Hepatocyte (in vitro differentiated cells): ENCODE data around the gene FOSB. TPM values are rescaled to one million over a fixed set of nuclear protein-coding genes. Genes with fewer than 3 reads are reported as not detected.
A peak's percentile ranks its signal among the peaks of the same experiment; 100 is the strongest.

ENCODE experiments used
- DNase-seq: peaks from one replicate; pipeline ENCODE4 v3.0.0-alpha.2; 2016; ENCODE audit warnings: low spot score
- H2AFZ ChIP-seq: fragments of 200-600 bp; sonication (generic); 2 replicates; pipeline ENCODE4 v1.6.0; 2016; ENCODE audit warnings: antibody characterized with exemption, mild to moderate bottlenecking
- H3K27ac ChIP-seq: fragments of 200-600 bp; sonication (generic); 2 replicates; pipeline ENCODE4 v1.5.1; 2016; ENCODE audit warnings: mild to moderate bottlenecking
- H3K27me3 ChIP-seq: fragments of 200-600 bp; sonication (generic); 2 replicates; pipeline ENCODE4 v1.6.1; 2016
- H3K36me3 ChIP-seq: fragments of 200-600 bp; sonication (generic); replicated peaks from 2 replicates; pipeline ENCODE4 v1.5.1; 2016; ENCODE audit warnings: low read depth; ENCODE audit not compliant: insufficient read depth
- H3K4me1 ChIP-seq: fragments of 200-600 bp; sonication (generic); 2 replicates; pipeline ENCODE4 v1.5.1; 2016; ENCODE audit warnings: mild to moderate bottlenecking, moderate library complexity; ENCODE audit not compliant: insufficient read depth
- H3K4me2 ChIP-seq: fragments of 200-600 bp; sonication (generic); 2 replicates; pipeline ENCODE4 v1.6.0; 2016
- H3K4me3 ChIP-seq: fragments of 200-600 bp; sonication (generic); 2 replicates; pipeline ENCODE4 v1.5.1; 2016; ENCODE audit warnings: mild to moderate bottlenecking
- H3K79me2 ChIP-seq: fragments of 200-600 bp; sonication (generic); 2 replicates; pipeline ENCODE4 v1.6.0; 2017; ENCODE audit warnings: mild to moderate bottlenecking
- H3K9me2 ChIP-seq: fragments of 200-600 bp; sonication (generic); replicated peaks from 2 replicates; pipeline ENCODE4 v1.6.0; 2017; ENCODE audit warnings: mild to moderate bottlenecking; ENCODE audit not compliant: insufficient read depth
- H3K9me3 ChIP-seq: fragments of 200-600 bp; sonication (generic); 2 replicates; pipeline ENCODE4 v1.5.1; 2016; ENCODE audit warnings: low read depth, mild to moderate bottlenecking
- H4K20me1 ChIP-seq: fragments of 200-600 bp; sonication (generic); 2 replicates; pipeline ENCODE4 v1.6.0; 2016; ENCODE audit warnings: mild to moderate bottlenecking; ENCODE audit not compliant: insufficient read depth, poor library complexity, severe bottlenecking
- CTCF ChIP-seq: fragments of 200-600 bp; sonication (generic); IDR thresholded peaks from 2 replicates; pipeline ENCODE4 v1.5.1; 2016; ENCODE audit warnings: antibody characterized with exemption, mild to moderate bottlenecking; ENCODE audit not compliant: poor library complexity
- EZH2 ChIP-seq: fragments of 200-600 bp; sonication (generic); IDR thresholded peaks from 2 replicates; pipeline ENCODE4 v1.6.1; 2016; ENCODE audit warnings: antibody characterized with exemption, mild to moderate bottlenecking, borderline replicate concordance
- EZH2phosphoT487 ChIP-seq: fragments of 200-600 bp; sonication (generic); IDR thresholded peaks from one replicate; pipeline ENCODE4 v1.6.1; 2018; ENCODE audit warnings: antibody characterized with exemption, mild to moderate bottlenecking, low read depth, moderate library complexity; ENCODE audit not compliant: unreplicated experiment, severe bottlenecking
- WGBS: methylation state at CpG from one replicate; pipeline ENCODE4 v1.1.6; 2016; ENCODE audit warnings: low lambda C conversion rate; ENCODE audit errors: missing lambda C conversion rate; 5-methylcytosine and 5-hydroxymethylcytosine counted together
- polyA plus RNA-seq: library from polyadenylated mRNA; unstranded; fragments of >200 nt; fragmentation: Nextera tagmentation; extraction: Ambion mirVana; gene quantifications from 2 replicates; pipeline ENCODE4 v1.2.1, GENCODE V29; 2016
- total RNA-seq: library from RNA; depleted of rRNA; stranded (reverse); fragments of >200 nt; gene quantifications from 2 replicates; pipeline ENCODE4 v1.2.3, GENCODE V29; 2014

The FOSB gene
- total and polyA plus RNA-seq, 2 experiments from 2014 or later, result 73.1 to 114 TPM

- Histone ChIP-seq H3K9me3 (no peaks in the 10 kb centered on the region), H2AFZ (no peak overlapping the region), H3K27me3 (no peaks in the 10 kb centered on the region), H3K27ac (no peak overlapping the region), H3K4me3 (no peak overlapping the region), H3K9me2 (no peaks in the 10 kb centered on the region), H3K36me3 (no peaks in the 10 kb centered on the region), H3K79me2 (no peaks in the 10 kb centered on the region), H4K20me1 (no peaks in the 10 kb centered on the region), H3K4me1 (no peaks in the 10 kb centered on the region), H3K4me2 (no peak overlapping the region)
- TF ChIP-seq CTCF (no peak), EZH2 (no peak), EZH2phosphoT487 (no peak)
- WGBS, result 79% methylated on average over 13 of the region's 13 CpGs
- no peak for DNase-seq
These were observed 16.6 kb downstream of the FOSB start for GRCh38 chr19:45484273-45484945.

GRCh38 chr19:45485305-45486077 lies 17.7 kb downstream of the FOSB start:
- no peaks in the 10 kb centered on the region for H3K9me3 ChIP-seq
- H3K4me3 ChIP-seq, result peak overlapping the region; percentile 78
- no peaks in the 10 kb centered on the region for H3K79me2 ChIP-seq
- DNase-seq, result peak; percentile 98
- TF ChIP-seq CTCF (peak; percentile 62), EZH2phosphoT487 (no peak), EZH2 (no peak)
- no peaks in the 10 kb centered on the region for H3K4me1 ChIP-seq
- peak overlapping the region; percentile 58 for H3K27ac ChIP-seq
- no peaks in the 10 kb centered on the region for H4K20me1 ChIP-seq
- peak overlapping the region; percentile 95 for H3K4me2 ChIP-seq
- H3K27me3 ChIP-seq, result no peaks in the 10 kb centered on the region
- peak overlapping the region; percentile 78 for H2AFZ ChIP-seq
- WGBS, result 2% methylated on average over 18 of the region's 35 CpGs
- no peaks in the 10 kb centered on the region for H3K9me2 ChIP-seq
- H3K36me3 ChIP-seq, result no peaks in the 10 kb centered on the region

GRCh38 chr19:45488708-45489107 lies 20.9 kb downstream of the FOSB start:
- WGBS, result 94% methylated on average over 9 of the region's 15 CpGs
- TF ChIP-seq EZH2, result no peak
- no peak for TF ChIP-seq CTCF
- no peak for TF ChIP-seq EZH2phosphoT487
- Histone ChIP-seq H3K36me3 (no peaks in the 10 kb centered on the region), H2AFZ (no peak overlapping the region), H3K4me1 (peaks cover 6% of the 10 kb centered on the region), H3K9me2 (no peaks in the 10 kb centered on the region), H3K79me2 (no peaks in the 10 kb centered on the region), H3K4me3 (no peak overlapping the region), H4K20me1 (no peaks in the 10 kb centered on the region), H3K9me3 (no peaks in the 10 kb centered on the region), H3K4me2 (no peak overlapping the region), H3K27me3 (no peaks in the 10 kb centered on the region), H3K27ac (no peak overlapping the region)
- DNase-seq, result no peak
